Body of pancreas (tissue), 4 donors: ENCODE results near the gene HOXB9.

Source experiments
- CTCF ChIP-seq, 7 experiments: fragments of 450-650 bp in 4 of 7; fragments of 200-600 bp in 3 of 7; sonication (generic) in 3 of 7; IDR thresholded peaks; one replicate each; pipeline ENCODE4 v1.5.1; 2016 to 2019; ENCODE audit warnings: antibody characterized with exemption in 7 of 7
- POLR2A ChIP-seq, 3 donors: fragments of 450-650 bp; IDR thresholded peaks; one replicate each; pipeline ENCODE4 v1.6.1; 2016; ENCODE audit warnings: antibody characterized with exemption in 3 of 3, mild to moderate bottlenecking in 2 of 3

- TF ChIP-seq CTCF (IDR thresholded peaks at IDR 0.05) (no peak), POLR2A (IDR thresholded peaks at IDR 0.05) (no peak)
These were observed 20.3 kb upstream of the HOXB9 start for GRCh38 chr17:48646183-48647102.
